Subcutaneous adipose tissue (tissue), 4 donors: ENCODE results near the gene LGALS9. TPM values are rescaled to one million over a fixed set of nuclear protein-coding genes. Genes with fewer than 3 reads are reported as not detected.

Source experiments
- CTCF ChIP-seq: fragments of 450-650 bp; IDR thresholded peaks from one replicate; pipeline ENCODE4 v1.5.1; 2016; ENCODE audit warnings: low read depth, mild to moderate bottlenecking, control low read depth, antibody characterized with exemption, moderate library complexity
- small RNA-seq: library from RNA; depleted of rRNA; stranded (forward); fragments of <200 nt; gene quantifications from one replicate; pipeline ENCODE3, GENCODE V24; 2016
- total RNA-seq, 4 donors: library from RNA; depleted of rRNA; stranded (reverse); fragments of >200 nt; gene quantifications; one replicate each; pipeline ENCODE4 v1.1.0, GENCODE V29; 2016

Gene LGALS9
- total RNA-seq, 4 donors from 2014 or later: 32.6 to 174 (median 57.1) TPM

GRCh38 chr17:27674335-27674734 lies 43.3 kb downstream of the LGALS9 start:
- TF ChIP-seq CTCF: no peak

GRCh38 chr17:27677191-27677590 lies 46.2 kb downstream of the LGALS9 start:
- no peak for TF ChIP-seq CTCF

DNA sequence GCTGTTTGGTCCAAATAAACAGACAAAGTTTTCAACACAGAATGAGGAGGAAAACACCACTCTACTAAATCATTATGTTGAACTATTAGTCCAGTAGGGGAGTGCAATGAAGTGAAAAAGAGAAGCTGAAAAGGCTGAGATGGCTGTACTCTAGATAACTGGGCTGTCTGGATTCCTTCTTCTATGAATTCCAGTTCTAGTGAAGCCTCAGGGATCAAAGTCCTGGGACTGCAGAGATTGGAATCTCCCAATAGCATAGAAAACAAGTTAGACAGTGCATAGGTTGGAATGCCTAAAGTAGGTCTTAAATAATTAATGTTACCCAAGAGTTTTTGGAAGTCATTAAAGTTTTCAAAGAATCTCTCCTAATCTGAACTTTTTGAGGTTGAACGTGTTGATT lies 59.9 kb downstream of the LGALS9 start:
- no peak for TF ChIP-seq CTCF

Small RNA genes within 50 kb of the gene (small RNA-seq; reads per million reads assigned to genes)
- gene AC015688.1: not detected
- gene AC015688.2: not detected
- not detected for gene AC015688.5
- gene CPDP1: not detected

Other genes with a start within 250 kb of the LGALS9 start
- gene KSR1, start 174.7 kb upstream of the LGALS9 start, total RNA-seq: 10 to 100 TPM; 21.9 to 34.1 (median 29.0) TPM
- gene NOS2, start 169.3 kb downstream of the LGALS9 start, total RNA-seq: under 1 TPM in 1 of 4 donors, not detected in 3; 0.22 TPM